H1 (cell line): ENCODE data around the gene CGNL1. TPM values are rescaled to one million over a fixed set of nuclear protein-coding genes. Genes with fewer than 3 reads are reported as not detected.

ENCODE experiments used
- CTCF ChIA-PET: fragments of 300-600 bp; sonication (Branson Sonifier 250); formaldehyde crosslinking; loops from one replicate; lab custom pipeline; 2021; ENCODE audit not compliant: partially characterized antibody; lab: Charles Lee
- POLR2A ChIA-PET: fragments of 300-600 bp; sonication (Branson Sonifier 250); formaldehyde crosslinking; loops from one replicate; lab custom pipeline; 2021; ENCODE audit warnings: inconsistent platforms; ENCODE audit not compliant: partially characterized antibody; lab: Charles Lee
- DNase-seq, 2 experiments: peaks; one replicate each; pipeline versions ENCODE4 v3.0.0 to v3.0.0-alpha.2; 2010 to 2022; ENCODE audit warnings: low spot score in 2 of 2, low read depth in 1 of 2, mixed read lengths in 1 of 2
- FAIRE-seq: peaks from 2 replicates; lab custom pipeline; 2011; peaks lifted over from hg19 to GRCh38; lab: Jason Lieb, UNC
- H2AFZ ChIP-seq: 2 replicates; pipeline ENCODE4 v1.8.1; 2012; ENCODE audit warnings: low read length, inconsistent platforms
- H2AK5ac ChIP-seq: 2 replicates; pipeline ENCODE4 v1.6.1; 2013; ENCODE audit warnings: low read depth, low read length
- H2BK120ac ChIP-seq: replicated peaks from 2 replicates; pipeline ENCODE3; 2013; ENCODE audit warnings: low read depth, low read length, inconsistent platforms
- H2BK12ac ChIP-seq: 2 replicates; pipeline ENCODE4 v1.6.1; 2013; ENCODE audit warnings: low read depth, low read length
- H2BK15ac ChIP-seq: 2 replicates; pipeline ENCODE4 v1.6.1; 2013; ENCODE audit warnings: low read length
- H2BK20ac ChIP-seq: 2 replicates; pipeline ENCODE4 v1.6.1; 2013; ENCODE audit warnings: low read length
- H2BK5ac ChIP-seq: 2 replicates; pipeline ENCODE4 v1.6.1; 2013; ENCODE audit warnings: low read depth, low read length
- H3K14ac ChIP-seq: 2 replicates; pipeline ENCODE4 v1.6.1; 2013; ENCODE audit warnings: inconsistent platforms; ENCODE audit not compliant: insufficient read length
- H3K18ac ChIP-seq: 2 replicates; pipeline ENCODE4 v1.6.1; 2013; ENCODE audit warnings: low read length; ENCODE audit errors: extremely low read depth
- H3K23ac ChIP-seq: 2 replicates; pipeline ENCODE4 v1.6.1; 2013; ENCODE audit warnings: inconsistent platforms; ENCODE audit not compliant: insufficient read length
- H3K23me2 ChIP-seq: 2 replicates; pipeline ENCODE4 v1.6.1; 2013; ENCODE audit warnings: low read depth, low read length
- H3K27ac ChIP-seq: 2 replicates; pipeline ENCODE4 v1.6.1; 2011; ENCODE audit warnings: low read depth, low read length, inconsistent platforms
- H3K27me3 ChIP-seq, 4 experiments: replicated peaks in 1 of 4; 1 replicate in 1 of 4; 2 replicates in 3 of 4; pipeline versions ENCODE4 v1.6.1 to v1.8.1; 2011 to 2013; ENCODE audit warnings: low read length in 3 of 4, mild to moderate bottlenecking in 3 of 4, inconsistent platforms in 2 of 4, mixed read lengths in 2 of 4, moderate library complexity in 1 of 4; ENCODE audit not compliant: control insufficient read depth in 3 of 4, insufficient read depth in 3 of 4; ENCODE audit errors: extremely low read depth in 1 of 4
- H3K36me3 ChIP-seq, 4 experiments: 2 replicates each; pipeline versions ENCODE4 v1.6.1 to v1.8.1; 2011 to 2013; ENCODE audit warnings: mild to moderate bottlenecking in 4 of 4, low read length in 3 of 4, moderate library complexity in 2 of 4, control low read depth in 1 of 4, inconsistent platforms in 1 of 4; ENCODE audit not compliant: insufficient read depth in 4 of 4, control insufficient read depth in 2 of 4
- H3K4ac ChIP-seq: replicated peaks from 2 replicates; pipeline ENCODE3; 2013; ENCODE audit warnings: low read length, low read depth, mixed read lengths, inconsistent platforms; ENCODE audit not compliant: insufficient read length
- H3K4me1 ChIP-seq, 4 experiments: replicated peaks in 1 of 4; 1 replicate in 1 of 4; 2 replicates in 3 of 4; pipeline versions ENCODE4 v1.6.1 to v1.8.1; 2011 to 2013; ENCODE audit warnings: low read length in 3 of 4, inconsistent platforms in 2 of 4, mixed read lengths in 1 of 4; ENCODE audit not compliant: insufficient read depth in 4 of 4, control insufficient read depth in 3 of 4
- H3K4me2 ChIP-seq, 2 experiments: 2 replicates each; pipeline versions ENCODE4 v1.6.1 to v1.8.1; 2011 to 2013; ENCODE audit warnings: low read depth in 2 of 2, low read length in 2 of 2, control low read depth in 1 of 2, inconsistent platforms in 1 of 2, mild to moderate bottlenecking in 1 of 2; ENCODE audit not compliant: insufficient read depth in 1 of 2
- H3K4me3 ChIP-seq, 4 experiments: fragments of 200-600, 300-600 bp in 1 of 4; sonication (generic), shearing (Covaris generic), sonication (Bioruptor Twin) in 1 of 4; 2 replicates each; pipeline versions ENCODE4 v1.5.1 to v1.8.1; 2011 to 2016; ENCODE audit warnings: low read length in 4 of 4, low read depth in 3 of 4, control low read depth in 2 of 4, inconsistent platforms in 2 of 4, mild to moderate bottlenecking in 2 of 4, mixed read lengths in 1 of 4, moderate library complexity in 1 of 4; ENCODE audit not compliant: insufficient read depth in 2 of 4; ENCODE audit errors: extremely low read depth in 1 of 4
- H3K56ac ChIP-seq: replicated peaks from 2 replicates; pipeline ENCODE3; 2013; ENCODE audit warnings: low read depth, mild to moderate bottlenecking, mixed read lengths, low read length, inconsistent platforms; ENCODE audit not compliant: insufficient read length
- H3K79me1 ChIP-seq: 2 replicates; pipeline ENCODE4 v1.6.1; 2013; ENCODE audit warnings: low read depth, low read length, control low read depth
- H3K79me2 ChIP-seq, 2 experiments: 2 replicates each; pipeline versions ENCODE4 v1.6.1 to v1.8.1; 2012 to 2013; ENCODE audit warnings: low read length in 2 of 2, mild to moderate bottlenecking in 2 of 2, inconsistent platforms in 1 of 2; ENCODE audit not compliant: insufficient read depth in 2 of 2, control insufficient read depth in 1 of 2
- H3K9ac ChIP-seq, 4 experiments: replicated peaks in 1 of 4; 1 replicate in 1 of 4; 2 replicates in 3 of 4; pipeline versions ENCODE4 v1.6.1 to v1.8.1; 2011 to 2013; ENCODE audit warnings: low read depth in 3 of 4, low read length in 3 of 4, control low read depth in 2 of 4, mild to moderate bottlenecking in 2 of 4, moderate library complexity in 2 of 4, inconsistent platforms in 1 of 4; ENCODE audit errors: extremely low read depth in 1 of 4
- H3K9me3 ChIP-seq, 2 experiments: 2 replicates each; pipeline versions ENCODE4 v1.6.1 to v1.8.1; 2012 to 2013; ENCODE audit warnings: mild to moderate bottlenecking in 2 of 2, moderate library complexity in 2 of 2, control low read depth in 1 of 2, inconsistent platforms in 1 of 2, low read depth in 1 of 2, low read length in 1 of 2, mixed read lengths in 1 of 2; ENCODE audit not compliant: insufficient read depth in 2 of 2
- H4K20me1 ChIP-seq, 2 experiments: replicated peaks in 1 of 2; 2 replicates each; pipeline versions ENCODE3 to v1.8.1; 2011 to 2013; ENCODE audit warnings: inconsistent platforms in 2 of 2, low read length in 2 of 2, mild to moderate bottlenecking in 1 of 2; ENCODE audit not compliant: insufficient read depth in 2 of 2, control insufficient read depth in 1 of 2
- H4K5ac ChIP-seq: 2 replicates; pipeline ENCODE4 v1.6.1; 2013; ENCODE audit warnings: low read length, low read depth, mixed read lengths, inconsistent platforms; ENCODE audit not compliant: insufficient read length
- H4K8ac ChIP-seq: 2 replicates; pipeline ENCODE4 v1.8.0; 2013; ENCODE audit warnings: mild to moderate bottlenecking, moderate library complexity, low read length, inconsistent platforms; ENCODE audit not compliant: insufficient read depth; ENCODE audit errors: extremely low read depth
- H4K91ac ChIP-seq: replicated peaks from 2 replicates; pipeline ENCODE3; 2013; ENCODE audit warnings: low read length, mixed read lengths, inconsistent platforms; ENCODE audit not compliant: insufficient read length
- BACH1 ChIP-seq: IDR thresholded peaks from 2 replicates; pipeline ENCODE4 v1.6.1; 2012; ENCODE audit warnings: low read length, improper control_type of control experiment
- BCL11A ChIP-seq, 2 experiments: IDR thresholded peaks; one replicate each; pipeline ENCODE4 v1.6.1; 2011; ENCODE audit warnings: low read depth in 2 of 2, low read length in 2 of 2, mild to moderate bottlenecking in 2 of 2
- JUND ChIP-seq: IDR thresholded peaks from 2 replicates; pipeline ENCODE4 v1.6.1; 2011; ENCODE audit warnings: mild to moderate bottlenecking, improper control_type of control experiment, low read length
- MAFK ChIP-seq: IDR thresholded peaks from 2 replicates; pipeline ENCODE4 v1.6.1; 2012; ENCODE audit warnings: low read depth, mild to moderate bottlenecking, improper control_type of control experiment, low read length
- SAP30 ChIP-seq: fragments of 300-600 bp; sonication (generic); IDR thresholded peaks from 2 replicates; pipeline ENCODE4 v1.7.1; 2012; ENCODE audit warnings: low read length, moderate library complexity, mild to moderate bottlenecking, inconsistent platforms; ENCODE audit not compliant: insufficient read depth, insufficient replicate concordance
- SIX5 ChIP-seq: IDR thresholded peaks from 2 replicates; pipeline ENCODE4 v1.6.1; 2011; ENCODE audit warnings: mild to moderate bottlenecking, low read depth, low read length
- TBP ChIP-seq: IDR thresholded peaks from 2 replicates; pipeline ENCODE4 v1.6.1; 2011; ENCODE audit warnings: low read depth, low read length, improper control_type of control experiment
- WGBS, 2 experiments: shearing (Covaris generic) in 1 of 2; methylation state at CpG; one replicate each; pipeline versions ENCODE4 v1.1.6 to v1.1.7; 2013 to 2015; ENCODE audit warnings: low lambda C conversion rate in 2 of 2, mixed read lengths in 2 of 2, inconsistent platforms in 1 of 2, low coverage in 1 of 2, missing lambda C conversion rate in 1 of 2; ENCODE audit not compliant: insufficient replicate concordance in 2 of 2, insufficient coverage in 1 of 2, insufficient read length in 1 of 2; ENCODE audit errors: extremely low coverage in 1 of 2, missing lambda C conversion rate in 1 of 2; 5-methylcytosine and 5-hydroxymethylcytosine counted together
- polyA plus RNA-seq, 7 experiments: library from polyadenylated mRNA; depleted of rRNA in 3 of 7; stranded (reverse) in 5 of 7; unstranded in 2 of 7; fragments of >200 nt in 5 of 7; fragments of 200-250 nt in 2 of 7; gene quantifications; 1 replicate in 5 of 7; 2 replicates in 1 of 7; 4 replicates in 1 of 7; pipeline versions ENCODE4 v1.2.1 to v1.2.3, GENCODE V29; 2011 to 2013; ENCODE audit warnings: missing spikeins in 2 of 7, mixed read lengths in 2 of 7
- total RNA-seq: library from RNA; stranded (reverse); fragmentation: NEBNext Ultra II Directional; extraction: Animal tissue kit (Norgen Biotek cat#: 25700); gene quantifications from 2 replicates; pipeline ENCODE4 v1.2.1, GENCODE V29; 2021
- TF ChIP-seq, protein P1 (sequence below): IDR thresholded peaks from 2 replicates; pipeline ENCODE4 v1.6.1; 2012; ENCODE audit warnings: inconsistent platforms

Gene CGNL1
- total and polyA plus RNA-seq, 2 of the 8 experiments (the other 6 are each of a cell fraction or from before 2014, with no cell fraction given): 21.8 to 75.6 TPM

DNA sequence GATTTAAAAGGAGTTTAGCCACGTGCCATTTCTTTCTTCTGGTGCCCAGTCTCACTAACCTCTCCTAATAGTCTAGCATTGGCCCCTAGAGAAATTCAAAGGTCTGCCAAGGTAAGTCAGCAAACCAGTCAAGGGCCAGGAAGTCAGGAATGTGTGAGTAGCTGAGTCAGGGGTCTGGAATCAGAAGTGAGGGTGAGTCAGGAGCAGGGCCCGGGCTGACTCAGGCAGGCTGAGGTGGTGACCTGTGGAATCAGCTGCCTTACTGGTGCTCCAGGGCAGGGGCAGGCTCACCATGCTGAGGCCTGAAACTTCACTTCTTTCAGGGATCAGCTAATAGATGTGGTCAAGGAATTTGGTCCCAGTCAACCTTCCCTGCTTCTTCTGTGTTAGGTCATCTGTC, 109.6 kb downstream of the CGNL1 start:
- FAIRE-seq (no peak), DNase-seq (peak in 1 of 2 experiments; percentile 68)
- ChIA-PET CTCF (interaction anchor here (0.9 to 11.0 kb wide), 10 partner anchors 18 to 156 kb away, joined by 3 to 114 read pairs (median 4); no protein-coding TSS in a partner anchor), POLR2A (no interaction called here)
- no peak overlapping the region for H4K5ac ChIP-seq
- no peaks in the 10 kb centered on the region for H4K20me1 ChIP-seq
- TF ChIP-seq TBP (0 out of 2 replicates have a peak, but pooled peaks have one; percentile 11), BCL11A (IDR thresholded peaks at IDR 0.05; ENCODE audit: low read depth in 2 of 2, low read length in 2 of 2) (no peak), MAFK (peak; percentile 80; the same call in 1 of the 2 replicates), BACH1 (peak; percentile 96), SAP30 (no peak), JUND (peak; percentile 65; the same call in 1 of the 2 replicates), SIX5 (no peak)
- TF ChIP-seq, protein P1, sequence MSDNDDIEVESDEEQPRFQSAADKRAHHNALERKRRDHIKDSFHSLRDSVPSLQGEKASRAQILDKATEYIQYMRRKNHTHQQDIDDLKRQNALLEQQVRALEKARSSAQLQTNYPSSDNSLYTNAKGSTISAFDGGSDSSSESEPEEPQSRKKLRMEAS: no peak
- peaks cover 0 to 6% (median 2%) of the 10 kb centered on the region in 4 experiments; a peak in 4 of 7 replicates for H3K4me1 ChIP-seq
- no peaks in the 10 kb centered on the region for H3K23me2 ChIP-seq
- H4K91ac ChIP-seq: no peak overlapping the region
- H2BK5ac ChIP-seq: no peak overlapping the region; the same call in 1 of the 2 replicates
- H3K56ac ChIP-seq: no peak overlapping the region
- H2BK15ac ChIP-seq: no peak overlapping the region
- no peak overlapping the region for H2AK5ac ChIP-seq
- no peak overlapping the region for H2AFZ ChIP-seq
- H3K79me1 ChIP-seq: no peaks in the 10 kb centered on the region; the same call in 1 of the 2 replicates
- no peak overlapping the region for H3K18ac ChIP-seq
- no peak overlapping the region for H4K8ac ChIP-seq
- no peak overlapping the region for H2BK120ac ChIP-seq
- H3K4me2 ChIP-seq: no peak overlapping the region
- H3K27ac ChIP-seq: no peak overlapping the region
- no peak overlapping the region for H2BK12ac ChIP-seq
- H3K9me3 ChIP-seq: no peaks in the 10 kb centered on the region
- WGBS, 2 experiments: 43% methylated on average over 2 of the region's 2 CpGs; no CpG with 5 or more reads in 1 of the 2 experiments
- no peak overlapping the region for H3K23ac ChIP-seq
- H2BK20ac ChIP-seq: no peak overlapping the region
- no peak overlapping the region for H3K14ac ChIP-seq
- H3K79me2 ChIP-seq: 0 out of 4 replicates have a peak, but pooled peaks cover 0 to 5% of the 10 kb centered on the region in 2 experiments
- no peaks in the 10 kb centered on the region for H3K27me3 ChIP-seq
- peaks cover 0 to 6% (median 0%) of the 10 kb centered on the region in 4 experiments; a peak in 5 of 8 replicates for H3K36me3 ChIP-seq
- H3K4me3 ChIP-seq: no peak overlapping the region
- no peak overlapping the region for H3K4ac ChIP-seq
- no peak overlapping the region for H3K9ac ChIP-seq
